IPS DF 4.7 (cell line): ENCODE data around the gene KIF16B.
"Not testable (repeated sequence)": the region's sequence is repeated elsewhere in the genome, so short reads cannot be mapped to it uniquely, and the experiment has no call there.

ENCODE experiments used
- DNase-seq: peaks from one replicate; pipeline ENCODE4 v3.0.0-alpha.2; 2013; ENCODE audit warnings: low spot score; ENCODE audit errors: extremely low read depth

KIF16B gene

GRCh38 chr20:16481977-16482376, 91.3 kb downstream of the KIF16B start:
- DNase-seq = no peak

GRCh38 chr20:16479666-16480065, 93.6 kb downstream of the KIF16B start:
- DNase-seq = no peak

- no peak for DNase-seq
Observed at GRCh38 chr20:16477632-16478031, 95.6 kb downstream of the KIF16B start.

- DNase-seq = peak; percentile 16
Observed at GRCh38 chr20:16476032-16476431, 97.2 kb downstream of the KIF16B start.

- no peak for DNase-seq
Observed at GRCh38 chr20:16475225-16475624, 98.0 kb downstream of the KIF16B start.

- DNase-seq = no peak
Observed at GRCh38 chr20:16474363-16474762, 98.9 kb downstream of the KIF16B start.

- no peak for DNase-seq
Observed at GRCh38 chr20:16472045-16472872, 101.0 kb downstream of the KIF16B start.

GRCh38 chr20:16469395-16469905, 103.8 kb downstream of the KIF16B start:
- DNase-seq = no peak

GRCh38 chr20:16462711-16463110, 110.5 kb downstream of the KIF16B start:
- peak; percentile 22 for DNase-seq

GRCh38 chr20:16459019-16459700, 114.1 kb downstream of the KIF16B start:
- DNase-seq = no peak

- no peak for DNase-seq
Observed at GRCh38 chr20:16457514-16457913, 115.7 kb downstream of the KIF16B start.

GRCh38 chr20:16455324-16455723, 117.9 kb downstream of the KIF16B start:
- no peak for DNase-seq

GRCh38 chr20:16451982-16452381, 121.3 kb downstream of the KIF16B start:
- DNase-seq = no peak

GRCh38 chr20:16451001-16451400, 122.2 kb downstream of the KIF16B start:
- DNase-seq = no peak

GRCh38 chr20:16446991-16447390, 126.3 kb downstream of the KIF16B start:
- DNase-seq = no peak

- no peak for DNase-seq
Observed at GRCh38 chr20:16446246-16446645, 127.0 kb downstream of the KIF16B start.

- no peak for DNase-seq
Observed at GRCh38 chr20:16445482-16445881, 127.8 kb downstream of the KIF16B start.

- DNase-seq = no peak
Observed at GRCh38 chr20:16444057-16444777, 129.0 kb downstream of the KIF16B start.

GRCh38 chr20:16441546-16442164, 131.6 kb downstream of the KIF16B start:
- no peak for DNase-seq

- DNase-seq = no peak
Observed at GRCh38 chr20:16440686-16441085, 132.6 kb downstream of the KIF16B start.

- DNase-seq = not testable (repeated sequence)
Observed at GRCh38 chr20:16439540-16439939, 133.7 kb downstream of the KIF16B start.
